GM19397 (cell line): ENCODE data around the gene DDX11.
"Not testable (repeated sequence)": the region's sequence is repeated elsewhere in the genome, so short reads cannot be mapped to it uniquely, and the experiment has no call there.

Experiments used
- ATAC-seq: cut with Tn5 transposase; IDR thresholded peaks from one replicate; pipeline ENCODE4 v1.9.1; 2021; ENCODE audit warnings: mild to moderate bottlenecking, moderate library complexity; ENCODE audit not compliant: unreplicated experiment

The DDX11 gene

GRCh38 chr12:31121022-31121728 is 47.5 kb downstream of the DDX11 start:
- not testable (repeated sequence) for ATAC-seq

GRCh38 chr12:31122481-31122880 is 48.8 kb downstream of the DDX11 start:
- no peak for ATAC-seq

GRCh38 chr12:31124158-31124557 is 50.5 kb downstream of the DDX11 start:
- ATAC-seq, result not testable (repeated sequence)

- not testable (repeated sequence) for ATAC-seq
Observed at GRCh38 chr12:31125171-31125570, 51.5 kb downstream of the DDX11 start.

GRCh38 chr12:31127209-31127848 is 53.7 kb downstream of the DDX11 start:
- ATAC-seq, result not testable (repeated sequence)

GRCh38 chr12:31136581-31136980 is 62.9 kb downstream of the DDX11 start:
- ATAC-seq, result not testable (repeated sequence)

- not testable (repeated sequence) for ATAC-seq
Observed at GRCh38 chr12:31144768-31145167, 71.1 kb downstream of the DDX11 start.

GRCh38 chr12:31145296-31145695 is 71.6 kb downstream of the DDX11 start:
- not testable (repeated sequence) for ATAC-seq

GRCh38 chr12:31147415-31147814 is 73.8 kb downstream of the DDX11 start:
- ATAC-seq, result not testable (repeated sequence)

- not testable (repeated sequence) for ATAC-seq
Observed at GRCh38 chr12:31150766-31151165, 77.1 kb downstream of the DDX11 start.
